GM21367 (cell line): ENCODE results near the gene GSTP1.
A peak's percentile ranks its signal among the peaks of the same experiment; 100 is the strongest.
"Not testable (repeated sequence)": the region's sequence is repeated elsewhere in the genome, so short reads cannot be mapped to it uniquely, and the experiment has no call there.

Source experiments
- ATAC-seq: cut with Tn5 transposase; IDR thresholded peaks from one replicate; pipeline ENCODE4 v1.9.1; 2021; ENCODE audit not compliant: unreplicated experiment

GSTP1 gene

GRCh38 chr11:67613313-67613959 lies 29.8 kb downstream of the GSTP1 start:
- no peak for ATAC-seq

- peak; percentile 50 for ATAC-seq
Measured at GRCh38 chr11:67613960-67614715, 30.5 kb downstream of the GSTP1 start.

GRCh38 chr11:67614730-67615714 lies 31.4 kb downstream of the GSTP1 start:
- ATAC-seq, result no peak

GRCh38 chr11:67615728-67616430 lies 32.3 kb downstream of the GSTP1 start:
- ATAC-seq, result no peak

GRCh38 chr11:67616431-67617242 lies 33.0 kb downstream of the GSTP1 start:
- ATAC-seq, result no peak

GRCh38 chr11:67617243-67617953 lies 33.8 kb downstream of the GSTP1 start:
- ATAC-seq, result no peak

- ATAC-seq, result not testable (repeated sequence)
Measured at GRCh38 chr11:67618901-67619659, 35.5 kb downstream of the GSTP1 start.

- ATAC-seq, result not testable (repeated sequence)
Measured at GRCh38 chr11:67619683-67620618, 36.3 kb downstream of the GSTP1 start.

- ATAC-seq, result not testable (repeated sequence)
Measured at GRCh38 chr11:67620621-67621020, 37.0 kb downstream of the GSTP1 start.

- not testable (repeated sequence) for ATAC-seq
Measured at GRCh38 chr11:67621928-67622327, 38.3 kb downstream of the GSTP1 start.

- not testable (repeated sequence) for ATAC-seq
Measured at GRCh38 chr11:67622905-67623304, 39.3 kb downstream of the GSTP1 start.

- ATAC-seq, result not testable (repeated sequence)
Measured at GRCh38 chr11:67623795-67624194, 40.2 kb downstream of the GSTP1 start.

GRCh38 chr11:67626131-67626833 lies 42.7 kb downstream of the GSTP1 start:
- ATAC-seq, result not testable (repeated sequence)

GRCh38 chr11:67626970-67627369 lies 43.4 kb downstream of the GSTP1 start:
- ATAC-seq, result no peak

GRCh38 chr11:67627441-67627811 lies 43.8 kb downstream of the GSTP1 start:
- no peak for ATAC-seq

GRCh38 chr11:67627812-67628624 lies 44.4 kb downstream of the GSTP1 start:
- ATAC-seq, result no peak
